GM19397 (cell line): ENCODE measurements around the gene NPLOC4.
"Not testable (repeated sequence)": the region's sequence is repeated elsewhere in the genome, so short reads cannot be mapped to it uniquely, and the experiment has no call there.

Source experiments
- ATAC-seq: cut with Tn5 transposase; IDR thresholded peaks from one replicate; pipeline ENCODE4 v1.9.1; 2021; ENCODE audit warnings: mild to moderate bottlenecking, moderate library complexity; ENCODE audit not compliant: unreplicated experiment

The NPLOC4 gene

GRCh38 chr17:81636505-81637288 lies at the start of gene NPLOC4, which contains the start of gene TSPAN10:
Gene NPLOC4, minus strand, starts transcription at chr17:81637112. Its CDS starts 182 bp downstream, at chr17:81636930.
Gene TSPAN10, plus strand, starts transcription at chr17:81637196. Its CDS starts 5,217 bp downstream, at chr17:81642413.
- peak; percentile 90 for ATAC-seq

GRCh38 chr17:81686614-81687013 lies 49.7 kb upstream of the NPLOC4 start:
- no peak for ATAC-seq

GRCh38 chr17:81685108-81685507 lies 48.2 kb upstream of the NPLOC4 start:
- no peak for ATAC-seq

DNA sequence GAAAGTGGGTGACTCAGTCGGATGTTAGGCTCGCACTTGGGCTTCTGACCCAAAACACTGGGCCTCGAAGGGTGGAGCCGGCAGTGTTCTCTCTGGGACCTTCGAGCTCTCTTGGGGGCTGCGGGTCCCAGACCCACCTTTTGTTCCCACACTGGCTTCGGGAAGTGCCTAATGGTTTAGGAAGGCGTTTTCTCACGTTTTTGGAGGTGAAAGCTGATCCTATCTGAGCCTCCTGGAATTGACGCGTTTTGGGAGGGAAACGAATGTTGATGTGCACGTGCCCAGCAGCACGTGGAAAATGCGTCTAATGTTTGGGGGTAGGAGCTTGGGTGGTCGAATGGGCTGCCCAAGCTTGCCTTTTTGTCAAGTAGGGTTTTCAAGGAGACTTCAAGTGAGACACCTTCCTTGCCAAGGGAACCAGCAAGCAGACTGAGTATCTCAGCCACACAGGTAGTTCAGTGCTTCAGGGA lies 47.6 kb upstream of the NPLOC4 start:
- no peak for ATAC-seq

DNA sequence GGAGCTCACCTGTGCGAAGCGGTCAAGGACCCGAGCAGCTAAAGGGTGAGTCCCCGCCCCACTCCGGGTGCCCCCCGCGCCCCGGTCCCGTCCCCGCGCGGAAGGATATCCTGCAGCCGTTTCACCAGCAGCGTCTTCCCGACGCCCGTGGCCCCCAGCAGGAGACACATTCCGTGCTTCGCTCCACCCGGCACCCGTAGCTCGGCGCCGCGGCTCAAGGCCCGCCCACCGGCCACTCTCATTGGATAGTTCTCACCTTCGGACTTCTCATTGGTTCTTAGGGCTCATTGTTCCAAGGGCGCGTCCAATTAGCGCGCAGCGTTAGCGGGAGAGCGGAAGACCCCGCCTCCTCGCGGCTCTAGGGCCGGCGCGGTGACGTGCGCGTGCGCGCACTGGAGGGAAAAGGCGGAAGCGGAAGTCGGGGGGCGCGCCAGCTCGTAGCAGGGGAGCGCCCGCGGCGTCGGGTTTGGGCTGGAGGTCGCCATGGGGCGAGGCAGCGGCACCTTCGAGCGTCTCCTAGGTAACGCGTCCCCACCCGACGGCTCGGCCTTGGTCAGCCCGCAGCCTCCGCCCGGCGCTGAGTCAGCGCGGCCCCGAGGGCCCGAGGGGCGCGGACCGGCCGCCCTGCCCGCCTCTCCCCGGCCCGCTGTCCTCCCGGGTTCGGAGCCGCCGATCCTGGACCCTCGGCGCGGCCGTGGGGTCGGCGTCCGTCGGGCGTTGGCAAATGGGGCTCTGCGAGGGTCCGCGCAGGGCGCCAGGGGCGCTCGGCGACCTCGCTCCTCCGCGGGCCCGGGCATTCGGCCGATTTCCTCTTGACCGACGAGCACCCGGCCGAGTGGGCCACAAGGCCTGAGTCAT lies 46.9 kb upstream of the NPLOC4 start, which contains the start of the genes ARL16 and HGS:
Gene ARL16, minus strand, starts transcription at position 214 of the 858 bp plus-strand sequence. Its CDS starts 44 bp downstream, at position 170.
Gene HGS, plus strand, starts transcription at position 428 of the 858 bp plus-strand sequence. Its CDS starts 56 bp downstream, at position 484.
- ATAC-seq = peak; percentile 83

GRCh38 chr17:81683208-81683583 lies 46.3 kb upstream of the NPLOC4 start:
- ATAC-seq = peak; percentile 1

DNA sequence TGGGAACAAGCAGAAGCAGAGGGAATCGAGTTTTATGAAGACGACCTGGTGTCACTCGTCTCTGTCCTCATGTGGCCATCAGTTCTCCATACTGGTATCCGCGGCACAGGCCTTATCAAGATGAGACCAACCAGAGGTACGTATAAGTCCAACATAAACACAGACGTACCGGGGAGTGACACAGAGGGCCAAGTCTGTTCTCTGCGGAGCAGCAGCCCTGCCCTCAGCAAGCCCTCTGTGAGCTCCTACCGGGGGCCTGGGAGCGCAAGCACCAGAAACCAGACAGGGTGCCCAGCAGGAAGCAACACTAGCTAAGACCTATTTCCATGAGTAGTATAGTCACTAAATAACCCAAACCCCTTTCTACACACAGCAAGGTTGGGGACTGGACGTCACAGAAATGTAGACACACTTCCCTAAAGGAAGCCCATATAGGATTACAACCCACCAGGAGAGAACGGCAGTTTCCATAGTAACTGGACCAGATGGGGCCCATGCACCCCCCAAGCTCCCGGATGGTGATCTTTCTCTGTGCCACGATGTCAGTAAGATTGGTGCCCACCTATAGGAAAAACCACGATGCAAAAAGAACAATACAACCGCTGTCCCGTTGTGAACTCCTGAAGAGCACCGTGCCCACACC lies 45.8 kb upstream of the NPLOC4 start:
- ATAC-seq = no peak

GRCh38 chr17:81681672-81682071 lies 44.8 kb upstream of the NPLOC4 start:
- ATAC-seq = no peak

- ATAC-seq = no peak
Observed at GRCh38 chr17:81680150-81680549, 43.2 kb upstream of the NPLOC4 start.

GRCh38 chr17:81676906-81677305 lies 40.0 kb upstream of the NPLOC4 start:
- no peak for ATAC-seq

- not testable (repeated sequence) for ATAC-seq
Observed at GRCh38 chr17:81675515-81676221, 38.8 kb upstream of the NPLOC4 start.

GRCh38 chr17:81673561-81674258 lies 36.8 kb upstream of the NPLOC4 start:
- ATAC-seq = no peak

- ATAC-seq = no peak
Observed at GRCh38 chr17:81672954-81673353, 36.0 kb upstream of the NPLOC4 start.

GRCh38 chr17:81672504-81672903 lies 35.6 kb upstream of the NPLOC4 start:
- no peak for ATAC-seq

DNA sequence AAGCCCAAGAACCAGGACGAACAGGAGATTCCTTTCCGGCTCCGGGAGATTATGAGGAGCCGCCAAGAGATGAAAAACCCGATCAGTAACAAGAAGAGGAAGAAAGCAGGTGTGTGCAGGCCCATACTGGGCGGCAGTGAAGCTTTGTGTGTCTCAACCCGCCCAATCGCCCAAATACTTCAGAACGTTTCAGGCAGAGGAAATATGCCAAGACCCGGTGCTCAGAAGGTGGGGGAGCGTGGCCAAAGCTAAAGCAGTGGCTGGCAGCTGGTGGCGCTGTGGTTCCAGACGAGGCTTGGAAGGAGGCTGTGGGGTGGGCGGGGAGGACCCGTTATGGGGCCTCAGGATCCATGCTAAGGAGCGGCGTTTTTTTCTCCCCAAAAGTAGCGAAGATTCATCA lies 30.8 kb upstream of the NPLOC4 start:
- no peak for ATAC-seq

- ATAC-seq = peak; percentile 92
Observed at GRCh38 chr17:81666342-81667191, 29.7 kb upstream of the NPLOC4 start, which contains the start of the genes CCDC137 and OXLD1. Gene CCDC137, plus strand, starts transcription at chr17:81666737. Its CDS starts 30 bp downstream, at chr17:81666767. Gene OXLD1, minus strand, starts transcription at chr17:81666605. Its CDS starts 28 bp downstream, at chr17:81666577.

GRCh38 chr17:81666092-81666341 lies 29.1 kb upstream of the NPLOC4 start:
- ATAC-seq = no peak

- ATAC-seq = peak; percentile 4
Observed at GRCh38 chr17:81665205-81666091, 28.5 kb upstream of the NPLOC4 start.
